Caki2 (cell line): ENCODE data around the gene STK10. TPM values are rescaled to one million over a fixed set of nuclear protein-coding genes. Genes with fewer than 3 reads are reported as not detected.

Experiments used
- DNase-seq: peaks from one replicate; pipeline ENCODE4 v3.0.0-alpha.2; 2015; ENCODE audit warnings: low read depth
- in situ Hi-C: cut with HindIII; loops from 2 replicates; pipeline ENCODE4 v1.10.0; 2016; ENCODE audit warnings: low sequenced_read_pairs, low pct_unique_long_range_greater_than_20kb, mixed read lengths
- total RNA-seq: library from RNA; depleted of rRNA; stranded (reverse); fragments of >200 nt; shearing (Covaris generic); gene quantifications from 2 replicates; pipeline ENCODE4 v1.2.3, GENCODE V29; 2014; ENCODE audit warnings: low replicate concordance

The STK10 gene
- total RNA-seq, 1 experiment from 2014 or later, result 4.0 TPM

DNA sequence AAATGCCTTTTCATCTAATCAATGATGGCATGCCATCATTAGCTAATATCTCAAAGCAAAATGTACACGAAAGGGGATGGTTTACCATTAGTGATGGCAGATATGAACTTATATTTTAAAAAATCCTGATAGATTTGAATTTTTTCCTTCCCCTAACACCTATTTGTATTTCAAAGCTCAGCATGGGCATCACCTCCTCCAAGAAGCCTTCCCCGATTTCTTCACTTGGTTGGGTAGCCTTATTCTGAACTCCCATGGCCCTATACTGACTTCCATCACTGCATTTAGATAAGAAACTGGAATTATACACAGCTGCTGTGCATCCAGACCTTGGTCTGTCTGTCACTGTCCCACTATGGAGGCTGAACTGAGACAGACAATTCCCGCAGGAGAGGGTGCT lies 132.0 kb downstream of the STK10 start:
- no peak for DNase-seq
- in situ Hi-C loops, result no loop called here

DNA sequence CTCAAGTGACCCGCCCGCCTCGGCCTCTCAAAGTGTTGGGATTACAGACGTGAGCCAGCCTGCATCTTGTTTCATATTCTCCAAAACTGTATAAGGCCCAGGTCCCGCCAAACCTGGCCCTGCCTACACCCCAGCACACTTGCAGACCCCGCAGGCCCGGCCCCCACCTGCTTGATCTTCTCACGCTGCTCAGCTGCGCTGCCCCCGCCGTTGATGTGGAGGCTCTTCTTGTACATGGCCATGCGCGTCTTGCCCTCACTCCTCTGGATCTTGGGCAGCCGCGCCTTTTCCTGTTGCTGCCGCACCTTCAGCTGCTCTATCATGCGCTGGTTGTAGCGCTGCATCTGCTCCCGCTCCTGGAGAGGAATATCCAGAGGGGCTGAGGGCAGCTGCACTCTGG lies 132.6 kb downstream of the STK10 start:
- in situ Hi-C loops, result no loop called here
- DNase-seq, result no peak

DNA sequence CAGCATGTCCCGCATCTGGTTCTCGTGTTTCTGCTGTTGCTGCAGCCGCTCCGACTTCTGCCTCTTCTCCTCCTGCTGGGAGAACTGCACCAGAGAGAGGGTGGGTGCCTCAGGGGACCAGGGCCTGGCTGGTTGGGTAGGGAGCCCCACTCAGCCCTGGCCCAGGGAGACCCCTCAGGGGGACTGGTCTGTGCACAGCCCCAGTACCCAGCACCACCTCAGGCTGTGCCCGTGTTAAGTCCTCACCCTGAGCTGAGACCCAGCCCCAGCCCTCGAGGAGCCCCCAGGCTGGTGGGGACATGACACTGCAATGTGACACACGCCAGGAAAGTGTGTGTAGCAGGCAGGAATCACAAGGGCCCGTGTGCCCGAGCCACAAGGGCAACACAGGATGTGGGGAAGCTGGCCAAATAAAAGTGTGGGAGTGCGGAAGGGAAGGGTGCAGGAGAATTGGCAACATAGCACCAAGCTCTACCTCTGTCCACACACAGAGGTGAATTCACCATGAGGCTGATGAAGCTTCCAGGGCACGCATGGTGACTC lies 133.3 kb downstream of the STK10 start:
- in situ Hi-C loops, result no loop called here
- no peak for DNase-seq

DNA sequence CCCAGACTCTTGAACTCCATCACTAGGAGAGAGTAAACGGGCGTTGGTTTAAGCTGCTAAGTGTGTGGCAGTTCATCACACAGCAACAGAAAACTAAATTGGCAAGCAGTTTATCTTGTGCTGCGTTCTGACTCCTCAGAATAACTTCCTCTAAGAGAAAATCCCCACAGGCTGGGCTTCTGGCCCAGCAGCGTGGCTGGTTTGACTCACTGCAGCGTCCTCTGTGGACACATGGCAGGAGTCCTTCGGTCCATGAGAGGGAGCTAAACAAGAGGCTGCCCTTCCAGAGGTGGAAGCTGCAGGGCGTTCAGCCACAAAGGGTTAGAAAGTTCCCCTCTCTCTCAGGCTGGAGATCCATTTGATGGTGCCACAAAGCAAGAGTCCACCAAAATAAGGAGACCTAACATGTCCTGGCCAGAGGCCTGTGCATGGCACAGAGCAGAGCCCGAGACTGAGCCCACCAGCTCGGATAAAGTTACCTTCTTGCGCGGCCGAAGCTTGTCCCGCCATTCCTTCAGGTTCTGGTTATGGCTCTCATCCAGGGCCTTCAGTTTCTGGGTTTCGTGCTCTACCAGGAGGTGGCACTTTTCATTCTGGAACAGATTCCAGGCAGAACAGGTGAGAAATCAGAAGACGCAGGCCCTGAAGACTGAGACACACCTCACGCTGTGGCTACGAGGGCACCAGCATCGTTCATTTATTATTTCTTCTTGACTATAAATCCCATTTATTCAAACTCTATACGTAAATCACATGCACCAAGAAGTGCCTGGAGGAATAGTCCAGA lies 135.4 kb downstream of the STK10 start:
- peak; percentile 49 for DNase-seq
- in situ Hi-C loops, result no loop called here

DNA sequence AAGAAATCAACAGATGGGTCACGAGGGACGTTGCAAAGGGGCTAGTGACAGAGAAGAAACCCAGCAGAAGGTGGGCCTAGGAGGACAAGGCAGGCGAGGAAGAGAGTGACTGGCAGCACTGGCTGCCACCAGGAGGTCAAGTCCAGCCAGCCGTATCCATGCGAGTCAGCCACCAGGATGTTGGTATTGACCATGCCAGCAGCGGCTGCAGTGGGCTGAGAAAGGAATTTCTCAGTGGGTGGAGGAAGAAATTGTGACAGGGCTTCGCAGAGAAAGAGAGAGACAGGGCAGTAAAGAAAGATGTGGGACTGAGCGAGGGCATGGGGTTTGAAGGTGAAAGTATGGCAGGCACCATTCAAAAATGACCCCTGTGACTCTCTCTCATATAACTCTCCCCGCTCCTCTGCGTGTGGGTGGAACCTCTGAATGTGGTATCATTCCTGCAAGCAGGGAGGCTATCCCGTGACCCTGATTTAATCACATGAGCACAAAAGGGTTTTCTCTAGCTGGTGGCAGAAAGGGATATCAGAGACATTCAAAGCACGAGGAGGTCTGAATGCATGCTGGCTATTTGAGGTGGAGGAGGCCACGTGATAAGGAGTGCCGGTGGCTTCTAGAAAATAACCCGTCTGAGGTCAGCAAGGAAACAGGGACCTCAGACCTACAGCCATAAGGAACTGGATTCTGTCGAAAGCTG lies 136.2 kb downstream of the STK10 start:
- peak; percentile 80 for DNase-seq
- in situ Hi-C loops, result no loop called here

DNA sequence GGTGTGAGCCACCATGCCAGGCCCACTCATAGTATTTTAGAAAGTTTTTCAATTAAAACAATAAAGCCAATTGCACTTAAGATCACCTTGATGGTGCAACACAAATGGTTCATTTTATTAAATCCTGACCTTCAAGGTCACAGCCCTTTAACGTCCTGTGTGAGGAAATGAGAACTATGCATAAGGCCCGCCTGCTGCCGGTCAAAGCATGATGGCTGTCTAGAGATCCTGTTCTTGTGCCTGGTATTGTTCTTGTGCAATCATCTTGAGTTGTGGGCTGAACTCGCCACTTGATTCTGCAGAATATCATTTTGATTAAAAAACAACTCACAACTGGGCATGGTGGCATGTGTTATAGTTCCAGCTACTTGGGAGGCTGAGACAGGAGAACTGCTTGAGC lies 137.9 kb downstream of the STK10 start:
- in situ Hi-C loops, result no loop called here
- DNase-seq, result no peak

DNA sequence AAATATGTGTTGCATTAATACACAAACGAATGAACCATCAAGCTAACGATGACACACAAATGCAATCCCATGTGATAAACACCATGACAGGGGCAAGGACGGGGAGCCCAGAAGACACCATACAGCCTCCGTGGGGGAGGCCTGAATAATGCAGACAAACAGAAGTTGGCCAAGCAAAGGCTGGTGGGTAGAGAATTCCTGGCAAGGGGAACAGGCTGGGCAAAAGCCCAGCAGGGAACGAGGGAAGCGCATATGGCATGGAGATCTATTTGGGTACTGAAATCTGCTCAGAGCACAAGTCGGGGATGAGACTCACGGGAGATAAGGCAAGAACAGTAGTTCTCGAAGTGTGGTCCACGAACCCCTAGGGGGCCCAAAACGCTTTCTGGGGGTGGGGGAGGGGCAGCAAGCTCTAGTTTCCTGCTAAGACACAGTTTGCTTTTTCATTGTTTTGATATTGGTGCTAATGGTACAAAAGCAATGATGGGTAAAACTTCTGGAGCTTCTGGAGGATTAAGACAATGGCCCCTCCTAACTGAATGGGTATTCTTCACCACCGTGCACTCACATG lies 138.7 kb downstream of the STK10 start:
- no peak for DNase-seq
- in situ Hi-C loops, result no loop called here

DNA sequence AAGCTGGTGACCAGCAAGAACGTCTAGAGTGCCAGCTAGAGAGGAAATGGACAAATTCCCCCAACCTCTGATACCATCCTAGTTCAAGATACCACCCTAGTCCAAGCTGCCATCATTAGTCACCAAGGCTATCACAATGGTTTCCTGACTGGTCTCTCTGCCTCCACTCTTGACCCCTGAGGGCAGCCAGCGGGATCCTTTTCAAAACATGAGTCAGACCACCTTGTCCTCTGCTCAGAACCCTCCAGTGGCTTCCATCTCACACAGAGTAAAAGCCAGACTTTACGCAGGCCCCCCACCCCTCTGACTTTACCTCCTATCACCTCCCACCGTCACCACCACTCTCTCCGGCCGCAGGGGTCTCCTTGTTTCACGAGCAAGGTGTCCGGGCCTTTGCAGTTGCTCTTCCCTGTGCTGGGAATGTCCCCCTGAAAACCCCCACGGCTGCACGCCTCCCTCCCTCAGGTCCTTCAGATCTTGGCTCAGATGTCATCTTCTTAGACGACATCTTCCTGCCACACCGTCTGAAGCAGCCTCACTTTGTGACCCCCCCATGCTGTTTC lies 139.4 kb downstream of the STK10 start:
- no peak for DNase-seq
- in situ Hi-C loops, result no loop called here

DNA sequence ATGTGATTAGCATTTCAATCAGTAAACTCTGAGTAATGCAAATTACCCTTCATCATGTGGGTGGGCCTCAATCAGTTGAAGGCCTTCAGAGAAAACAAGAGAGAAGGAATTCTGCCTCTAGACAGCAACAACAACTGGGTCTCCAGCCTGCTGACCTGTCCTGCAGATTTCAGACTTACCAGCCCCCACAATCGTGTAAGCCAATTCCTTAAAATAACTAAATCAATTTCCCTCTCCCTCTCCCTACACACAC lies 139.9 kb downstream of the STK10 start:
- no peak for DNase-seq
- in situ Hi-C loops, result no loop called here

DNA sequence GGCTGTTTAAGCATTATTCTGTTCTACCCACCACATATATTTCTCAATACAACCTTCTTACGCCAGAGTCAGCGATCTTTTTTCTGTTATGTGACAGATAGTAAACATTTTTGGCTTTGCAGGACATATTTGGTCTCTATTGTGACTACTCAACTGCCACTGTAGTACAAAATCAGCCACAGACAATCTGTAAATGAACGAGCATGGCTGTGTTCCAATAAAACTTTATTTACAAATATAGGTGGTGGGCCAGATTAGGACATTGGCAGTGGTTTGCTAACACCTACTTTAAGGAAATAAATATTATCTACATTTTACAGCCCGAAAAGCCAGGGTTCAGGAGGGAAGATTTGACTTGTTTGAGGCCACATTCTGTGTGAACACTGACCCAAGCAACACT lies 141.4 kb downstream of the STK10 start:
- in situ Hi-C loops, result no loop called here
- DNase-seq, result no peak

DNA sequence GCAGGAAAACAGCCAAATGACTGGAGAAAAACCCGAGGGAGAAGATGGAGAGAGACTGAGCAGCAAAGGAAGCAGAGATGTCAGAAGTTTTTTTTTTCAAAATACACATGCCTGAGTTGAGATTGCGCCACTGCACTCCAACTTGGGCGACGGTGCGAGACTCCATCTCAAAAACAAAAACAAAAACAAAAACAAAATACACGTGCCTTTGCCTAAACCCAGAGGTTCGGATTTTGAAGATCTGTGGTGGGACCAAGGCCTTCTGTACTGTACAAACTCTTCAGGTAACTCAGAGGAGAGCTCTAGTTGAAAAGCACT lies 142.8 kb downstream of the STK10 start:
- DNase-seq, result no peak
- in situ Hi-C loops, result no loop called here

DNA sequence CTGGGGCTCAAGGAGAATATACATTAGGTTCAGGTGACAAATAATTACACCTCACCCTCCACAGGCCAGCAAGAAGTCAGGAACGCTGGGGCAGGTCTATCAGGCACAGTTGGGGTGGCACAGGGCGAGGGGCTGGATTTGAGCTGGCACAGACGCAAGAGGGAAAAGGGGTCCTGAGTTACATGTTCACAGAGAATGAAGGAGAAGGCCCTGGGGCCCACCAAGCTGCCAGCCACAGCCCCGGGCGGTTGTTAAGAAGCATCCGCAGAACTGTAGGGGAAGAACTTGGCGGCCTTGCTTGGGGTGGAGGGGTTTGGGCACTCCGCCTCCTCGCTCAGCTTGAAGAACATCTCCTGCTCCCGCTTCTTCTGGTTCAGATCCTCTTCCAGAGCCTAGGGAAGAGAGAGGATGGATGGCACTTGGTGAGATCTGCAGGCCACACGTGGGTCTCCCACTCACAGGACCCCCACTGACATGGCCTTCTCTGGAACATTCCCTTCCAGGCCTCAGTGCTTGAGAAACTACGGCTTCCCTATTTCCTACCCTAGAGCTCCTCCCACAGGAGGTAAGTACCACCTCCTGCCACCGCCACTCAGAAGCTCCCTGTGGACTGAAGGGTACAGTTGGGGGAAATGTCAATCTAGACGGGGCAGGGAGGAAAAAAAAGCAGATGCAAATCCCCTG lies 143.3 kb downstream of the STK10 start:
- no peak for DNase-seq
- in situ Hi-C loops, result no loop called here

DNA sequence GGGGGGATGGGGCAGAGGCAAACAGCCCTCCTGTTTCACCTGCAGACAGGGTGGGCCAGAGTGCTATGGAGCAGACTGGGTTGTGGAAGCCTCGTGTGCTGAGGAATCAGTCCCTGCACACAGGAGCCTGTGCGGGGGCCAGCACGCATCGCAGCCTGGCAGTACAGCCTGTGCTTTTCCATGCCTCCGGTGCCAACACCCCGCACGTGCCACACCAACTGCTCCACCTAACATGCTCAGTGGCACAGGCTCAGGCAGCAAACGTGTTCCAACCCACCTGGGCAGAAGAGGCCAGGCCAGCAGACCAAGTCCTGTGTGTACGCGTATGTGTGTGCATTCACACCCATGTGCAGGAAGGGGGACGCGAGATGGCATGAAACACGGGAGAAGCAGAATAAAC lies 144.2 kb downstream of the STK10 start:
- in situ Hi-C loops, result no loop called here
- DNase-seq, result no peak

DNA sequence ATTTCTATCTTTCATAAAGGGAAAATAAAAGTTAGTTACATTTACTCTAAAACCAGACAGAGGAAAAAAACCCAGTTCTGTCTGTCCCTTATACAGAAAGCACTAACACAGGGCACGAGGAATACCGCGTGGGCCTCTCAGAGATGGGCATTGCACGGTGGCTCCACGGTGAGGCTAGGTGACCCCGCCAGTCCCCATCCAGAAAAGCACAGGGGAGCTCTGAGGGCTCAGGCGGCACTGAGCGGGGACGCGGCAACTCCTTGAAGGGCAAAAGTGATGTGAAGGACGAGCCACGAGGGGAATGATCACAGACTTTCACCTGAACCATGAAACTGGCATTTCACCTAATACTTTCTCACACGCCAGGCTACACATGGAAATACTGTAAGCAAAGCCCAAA lies 145.8 kb downstream of the STK10 start:
- DNase-seq, result no peak
- in situ Hi-C loops, result no loop called here

DNA sequence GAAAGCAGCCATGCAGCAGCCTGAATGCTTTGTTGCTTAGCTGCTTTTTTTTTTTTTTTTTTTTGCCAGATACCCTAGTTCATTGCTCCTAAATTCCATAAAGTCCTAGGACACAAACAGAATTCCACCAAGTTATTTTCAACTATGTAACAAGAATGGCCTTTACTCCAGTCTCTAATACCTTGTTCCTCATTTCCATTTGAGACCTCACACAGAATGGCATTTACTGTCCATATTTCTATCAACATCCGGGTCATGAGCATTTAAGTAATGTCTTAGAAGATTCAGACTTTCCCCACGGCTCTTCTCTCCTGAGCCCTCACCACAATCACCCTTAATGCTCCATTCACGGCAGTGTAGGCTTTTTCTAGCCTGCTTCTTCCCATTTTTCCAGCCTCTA lies 149.9 kb downstream of the STK10 start:
- no peak for DNase-seq
- in situ Hi-C loops, result no loop called here

DNA sequence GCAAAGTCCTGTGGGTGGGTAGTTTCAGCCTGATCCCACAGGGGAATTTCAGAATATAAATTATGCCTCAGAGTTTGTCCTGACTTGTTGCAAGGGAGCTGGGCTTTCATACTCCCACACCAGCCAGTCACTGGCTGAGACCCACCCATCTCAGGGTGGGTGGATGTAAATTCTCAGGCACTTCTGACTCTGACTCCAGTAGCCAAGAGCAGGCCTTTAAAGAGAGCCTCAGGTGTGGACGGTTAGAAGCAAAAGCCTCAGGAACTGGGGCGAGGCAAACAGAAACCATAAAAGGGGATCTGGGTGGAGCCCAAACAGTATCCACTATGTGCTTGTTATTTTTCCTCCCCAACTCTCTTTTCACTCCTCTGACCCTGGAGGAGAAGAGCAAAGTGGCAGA lies 153.0 kb downstream of the STK10 start:
- in situ Hi-C loops, result no loop called here
- DNase-seq, result no peak

DNA sequence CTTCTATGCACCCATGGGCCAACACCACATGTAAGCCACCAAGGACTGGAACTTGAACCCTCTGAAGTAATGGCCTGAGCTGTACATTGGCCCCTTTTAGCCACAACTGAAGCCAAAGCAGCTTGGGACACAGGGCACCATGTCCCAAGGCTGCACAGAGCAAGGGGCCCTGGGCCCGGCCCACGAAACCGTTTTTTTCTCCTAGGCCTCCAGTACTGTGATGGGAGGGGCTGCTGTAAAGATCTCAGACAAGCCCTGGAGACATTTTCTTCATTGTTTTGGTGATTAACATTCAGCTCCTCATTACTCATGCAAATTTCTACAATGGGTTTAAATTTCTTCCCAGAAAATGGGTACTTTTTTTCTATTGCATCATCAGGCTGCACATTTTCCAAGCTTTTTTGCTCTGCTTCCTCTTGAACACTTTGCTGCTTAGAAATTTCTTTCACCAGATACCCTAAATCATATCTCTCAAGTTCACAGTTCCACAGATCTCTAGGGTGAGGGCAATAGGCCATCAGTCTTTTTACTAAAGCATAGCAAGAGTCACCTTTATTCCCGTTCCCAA lies 156.0 kb downstream of the STK10 start:
- in situ Hi-C loops, result no loop called here
- DNase-seq, result no peak

DNA sequence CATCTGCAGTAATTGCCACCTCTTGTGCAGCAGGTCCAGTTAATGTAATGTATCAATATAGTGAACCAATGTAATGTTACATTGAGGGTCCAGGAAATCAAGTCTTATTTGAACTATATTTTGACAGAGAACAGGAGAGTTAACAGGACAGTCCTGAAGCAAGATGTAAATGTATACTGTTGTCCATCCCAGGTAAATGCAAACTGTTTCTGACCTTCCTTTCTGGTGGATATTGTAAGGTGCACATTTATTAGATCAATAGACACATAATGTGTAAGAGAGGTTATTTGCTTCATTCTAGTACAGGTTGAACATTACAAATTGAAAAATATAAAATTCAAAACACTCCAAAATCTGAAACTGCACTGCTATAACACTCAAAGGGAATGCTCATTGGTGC lies 158.1 kb downstream of the STK10 start:
- DNase-seq, result no peak
- in situ Hi-C loops, result no loop called here

DNA sequence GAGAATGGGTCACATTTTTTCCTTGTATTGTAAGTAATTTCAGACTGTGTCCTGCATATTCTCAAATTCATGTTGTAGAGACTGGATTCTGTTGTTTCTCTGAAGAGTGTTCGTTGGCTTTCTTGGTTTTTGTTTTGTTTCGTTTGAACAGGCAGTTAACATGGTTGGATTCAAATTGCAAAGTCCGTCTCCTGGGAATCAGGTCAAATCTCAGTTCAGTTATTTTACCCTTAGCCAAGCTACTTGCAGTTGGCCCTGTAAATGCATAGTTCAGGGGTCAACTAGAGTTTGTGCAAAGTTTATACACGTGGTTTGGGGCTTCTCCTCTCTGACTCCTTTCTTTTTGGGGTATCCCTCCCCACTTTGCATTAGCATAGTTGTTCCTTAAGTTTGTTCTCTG lies 159.9 kb downstream of the STK10 start:
- in situ Hi-C loops, result no loop called here
- DNase-seq, result no peak
